ENCODE measurements around the gene VTI1B.

GRCh38 chr14:67620217-67620785 lies 54.1 kb downstream of the VTI1B start:
- TF ChIP-seq EZH2 (IDR thresholded peaks at IDR 0.05; ENCODE audit: low read depth) = no peak
- no peak for TF ChIP-seq CTCF (conservative IDR thresholded peaks at IDR 0.05)
